ENCODE measurements around the gene PPP2R2C.

The PPP2R2C gene

DNA sequence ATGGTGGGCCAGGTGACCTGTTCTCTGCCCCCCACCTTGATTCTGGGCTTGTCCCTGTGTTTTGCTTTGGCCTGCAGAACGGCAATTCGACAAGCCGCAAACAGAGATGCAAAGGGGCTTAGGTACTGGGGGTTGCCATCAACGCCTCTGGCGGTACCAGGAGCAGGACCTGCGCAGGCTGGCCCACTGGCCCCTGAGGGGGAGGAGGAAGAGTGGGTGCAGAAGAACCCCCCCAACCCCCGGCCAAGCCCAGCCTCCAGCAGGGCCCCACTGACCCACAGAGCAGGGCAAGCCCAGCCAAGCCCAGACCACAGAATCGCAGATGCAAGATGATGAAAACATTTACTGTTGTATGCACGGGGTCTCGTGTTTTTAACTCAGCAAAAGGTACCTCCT lies 89.4 kb downstream of the PPP2R2C start:
- DNase-seq (ENCODE audit: low spot score), result no peak

DNA sequence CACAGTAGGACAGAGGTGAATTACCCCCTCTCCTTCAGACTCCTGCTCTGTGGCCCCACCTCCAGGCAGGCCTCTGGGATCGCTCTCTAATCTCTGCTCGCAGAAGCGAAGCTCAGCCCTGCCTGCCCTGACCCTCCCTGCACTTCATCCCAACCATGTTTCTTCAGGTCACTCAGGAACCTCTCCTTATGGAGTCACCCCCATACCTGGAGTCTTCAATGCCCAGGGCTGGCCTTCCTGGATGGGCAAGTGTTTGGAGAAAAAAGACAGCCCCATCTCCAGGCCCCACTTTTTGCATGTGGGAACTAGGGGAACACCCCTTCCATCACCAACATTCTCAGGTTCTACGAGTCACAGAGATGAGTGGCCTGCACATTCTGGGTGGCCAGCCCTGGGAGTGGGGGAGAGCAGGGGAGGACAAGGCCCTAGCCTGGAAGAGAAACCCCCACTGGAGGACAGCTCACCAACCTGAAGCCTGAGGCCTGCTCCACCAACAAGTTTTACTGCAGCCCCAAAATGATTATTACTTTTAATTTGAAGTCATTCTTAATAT lies 90.8 kb downstream of the PPP2R2C start:
- no peak for DNase-seq (ENCODE audit: low spot score)

DNA sequence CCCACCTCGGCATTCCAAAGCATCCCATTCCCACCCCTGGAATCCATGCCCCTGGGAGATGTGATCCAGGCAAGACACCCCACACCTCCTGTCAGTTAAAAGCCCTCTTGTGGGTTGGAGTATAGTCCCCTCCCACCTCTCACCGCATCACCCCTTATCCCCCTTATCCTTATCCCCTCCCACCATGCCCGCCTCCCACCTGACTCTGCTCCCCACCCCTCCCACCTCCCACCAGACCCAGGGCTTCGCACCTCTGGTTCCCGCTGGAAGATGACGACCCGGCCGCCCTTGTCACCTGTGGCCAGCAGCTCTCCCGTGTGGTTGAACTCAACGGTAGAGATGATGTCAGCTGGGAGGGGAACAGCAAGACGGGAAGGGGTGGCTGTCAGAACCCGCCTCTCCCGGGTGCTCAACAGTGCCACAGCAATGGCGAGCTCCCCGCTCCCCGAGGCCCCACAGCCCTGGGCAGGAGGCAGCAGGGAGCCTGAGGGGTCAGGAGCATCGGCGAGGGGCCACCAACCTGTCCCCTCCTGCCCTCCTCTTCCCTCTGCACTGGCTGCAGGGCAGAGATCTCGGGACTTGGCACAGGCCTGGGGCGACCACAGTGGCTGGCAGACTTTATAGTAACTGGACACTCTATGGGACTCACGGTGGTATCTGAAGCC lies 91.5 kb downstream of the PPP2R2C start:
- DNase-seq (ENCODE audit: low spot score), result no peak

- no peak for DNase-seq (ENCODE audit: low spot score)
These were observed 92.4 kb downstream of the PPP2R2C start for GRCh38 chr4:6379767-6380745.

DNA sequence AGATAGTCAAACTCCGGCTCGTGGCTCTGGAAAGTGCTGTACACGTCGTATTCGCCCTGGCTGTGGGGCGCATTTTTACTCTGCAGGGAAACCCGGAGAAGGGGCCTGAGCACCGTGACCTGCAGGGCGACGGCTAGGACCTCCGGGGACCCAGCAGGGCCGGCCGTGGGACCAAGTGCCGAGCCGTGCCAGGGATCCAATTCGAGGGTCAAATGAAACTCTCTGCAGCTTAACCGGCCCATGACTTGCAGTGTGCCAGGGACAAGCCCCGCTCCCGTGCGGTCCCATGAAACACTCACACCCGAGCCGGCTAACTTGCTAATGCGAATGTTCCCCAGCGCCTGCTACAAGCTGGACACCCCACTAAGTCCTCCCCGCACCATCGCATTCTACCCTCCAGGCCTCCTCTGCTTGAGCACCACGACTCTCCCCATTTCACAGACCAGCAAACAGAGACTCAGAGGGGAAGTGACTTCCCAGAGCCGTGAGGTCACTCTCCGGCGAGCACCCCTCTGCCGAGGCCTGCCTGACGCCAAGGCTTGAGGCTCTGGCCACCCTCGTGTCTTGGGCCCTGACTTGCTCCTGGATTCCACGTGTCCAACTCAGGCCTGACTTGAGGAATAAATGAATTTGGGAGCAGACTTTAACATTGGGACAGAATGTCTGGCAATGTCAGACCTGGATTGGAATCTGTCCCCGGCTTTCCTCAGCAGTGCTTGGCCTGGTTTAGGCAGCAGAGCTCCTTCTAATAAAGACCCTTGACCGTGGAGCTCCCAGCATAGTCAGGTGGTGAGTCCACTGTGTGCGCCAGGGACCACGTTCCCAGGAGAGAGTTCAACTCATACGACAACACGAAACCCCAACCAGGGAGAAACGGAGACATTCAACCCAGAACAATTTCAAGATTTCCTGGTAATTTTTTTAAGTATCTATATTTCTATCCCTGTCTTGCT lies 93.6 kb downstream of the PPP2R2C start:
- DNase-seq (ENCODE audit: low spot score), result no peak

DNA sequence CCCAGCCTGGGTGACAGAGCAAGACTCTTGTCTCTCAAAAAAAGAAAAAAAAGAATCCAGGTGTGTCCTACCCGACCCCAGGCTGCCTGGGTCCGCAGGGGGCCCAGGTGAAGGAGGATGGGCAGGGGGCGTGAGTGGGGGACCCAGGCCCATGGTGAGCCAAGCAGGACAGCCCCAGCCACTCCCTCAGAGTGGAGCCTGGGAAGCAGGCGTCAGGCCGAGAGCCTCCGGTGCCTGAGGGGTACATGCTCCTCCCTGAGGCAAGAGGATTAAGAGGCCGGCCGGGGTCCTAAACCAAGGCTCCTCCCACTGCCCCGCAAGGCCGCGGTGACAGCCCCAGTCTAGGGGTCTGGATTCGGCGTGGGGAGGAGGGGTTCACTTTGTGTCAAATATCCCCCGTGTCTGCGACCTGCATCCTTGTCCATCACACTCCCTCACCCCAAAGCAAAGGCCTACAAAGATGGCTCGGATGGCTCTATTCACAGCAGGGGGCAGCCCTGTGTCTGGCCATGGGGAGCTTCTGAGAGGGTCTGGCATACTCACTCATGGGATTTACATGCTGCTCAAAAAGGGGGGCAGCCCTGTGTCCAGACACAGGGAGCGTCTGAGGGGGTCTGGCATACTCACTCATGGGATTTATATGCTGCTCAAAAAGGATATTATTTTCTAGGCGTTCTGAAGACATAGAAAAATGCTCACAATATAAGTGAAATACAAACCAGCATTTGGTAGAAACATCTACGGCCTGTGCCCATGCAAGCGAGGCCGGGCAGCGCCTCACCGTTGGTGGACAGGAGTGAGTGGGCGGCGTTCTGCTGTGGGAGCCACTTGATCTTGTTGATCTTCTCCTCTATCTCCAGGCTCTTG lies 94.6 kb downstream of the PPP2R2C start:
- DNase-seq (ENCODE audit: low spot score), result no peak

GRCh38 chr4:6375620-6376295 lies 96.7 kb downstream of the PPP2R2C start:
- DNase-seq (ENCODE audit: low spot score), result no peak

DNA sequence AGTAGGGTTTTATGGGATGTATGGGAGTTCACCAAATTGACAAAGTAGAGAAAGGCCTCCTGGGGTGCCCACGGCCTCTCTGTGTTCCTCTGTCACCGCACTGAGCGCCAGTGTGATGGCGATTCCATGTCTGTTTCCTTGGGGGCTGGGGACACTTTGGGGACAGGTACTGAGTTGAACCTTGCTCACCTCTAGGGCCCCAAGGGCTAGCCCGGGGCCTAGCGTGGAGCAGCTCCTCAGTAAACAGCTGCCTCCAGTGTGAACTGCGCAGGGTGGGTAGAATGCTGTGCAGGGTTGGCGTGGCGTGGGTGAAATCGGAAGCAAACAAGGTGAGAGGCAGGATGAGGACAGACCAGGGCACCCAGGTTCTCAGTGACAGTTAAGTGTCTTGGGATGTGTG lies 97.8 kb downstream of the PPP2R2C start:
- DNase-seq (ENCODE audit: low spot score), result no peak

- no peak for DNase-seq (ENCODE audit: low spot score)
These were observed 98.6 kb downstream of the PPP2R2C start for GRCh38 chr4:6373541-6374410.

- peak; percentile 85 for DNase-seq (ENCODE audit: low spot score)
These were observed 99.5 kb downstream of the PPP2R2C start for GRCh38 chr4:6372649-6373525.

GRCh38 chr4:6371812-6372211 lies 100.6 kb downstream of the PPP2R2C start:
- DNase-seq (ENCODE audit: low spot score), result no peak

DNA sequence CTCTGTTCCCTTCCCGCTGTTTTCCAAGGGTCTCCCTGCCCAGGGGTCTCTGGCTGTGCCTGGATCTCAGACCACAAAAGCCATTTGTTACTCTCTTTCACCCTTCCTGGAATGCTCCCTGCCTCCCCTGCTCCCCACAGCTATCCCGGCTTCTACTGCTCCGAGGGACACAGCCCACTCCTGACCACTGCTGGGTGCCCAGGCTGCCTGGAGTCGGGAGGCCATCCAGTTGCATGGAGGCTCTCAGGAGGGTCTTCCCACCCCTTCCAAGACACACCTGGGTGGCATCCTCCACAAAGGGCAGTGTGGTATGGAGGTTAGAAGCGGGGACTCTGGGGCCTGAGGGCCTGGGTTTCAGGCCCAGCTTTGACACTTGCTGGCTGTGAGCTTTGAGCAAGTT lies 101.1 kb downstream of the PPP2R2C start:
- no peak for DNase-seq (ENCODE audit: low spot score)

GRCh38 chr4:6369924-6370645 lies 102.3 kb downstream of the PPP2R2C start:
- no peak for DNase-seq (ENCODE audit: low spot score)

DNA sequence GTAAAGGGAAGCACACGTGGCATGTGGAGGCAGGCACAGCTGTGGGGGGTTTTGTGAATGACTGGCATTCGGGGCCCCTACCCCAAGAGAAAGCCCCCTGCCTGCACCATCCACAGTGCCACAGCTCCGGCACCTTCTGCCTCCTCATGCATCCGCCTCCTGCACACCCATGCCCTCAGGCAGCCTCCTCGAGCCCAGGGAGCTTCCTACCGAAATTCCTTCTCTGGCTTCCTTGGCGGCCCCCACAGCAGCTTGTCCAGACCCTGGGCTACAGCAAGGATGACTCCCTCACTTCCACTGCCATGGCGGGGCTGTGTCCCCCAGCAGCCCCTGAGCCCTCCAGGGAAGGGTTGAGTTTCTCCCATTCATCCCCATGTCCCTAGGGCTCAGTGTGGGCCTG lies 102.9 kb downstream of the PPP2R2C start:
- DNase-seq (ENCODE audit: low spot score), result no peak

- DNase-seq (ENCODE audit: low spot score), result no peak
These were observed 103.4 kb downstream of the PPP2R2C start for GRCh38 chr4:6369035-6369434.

DNA sequence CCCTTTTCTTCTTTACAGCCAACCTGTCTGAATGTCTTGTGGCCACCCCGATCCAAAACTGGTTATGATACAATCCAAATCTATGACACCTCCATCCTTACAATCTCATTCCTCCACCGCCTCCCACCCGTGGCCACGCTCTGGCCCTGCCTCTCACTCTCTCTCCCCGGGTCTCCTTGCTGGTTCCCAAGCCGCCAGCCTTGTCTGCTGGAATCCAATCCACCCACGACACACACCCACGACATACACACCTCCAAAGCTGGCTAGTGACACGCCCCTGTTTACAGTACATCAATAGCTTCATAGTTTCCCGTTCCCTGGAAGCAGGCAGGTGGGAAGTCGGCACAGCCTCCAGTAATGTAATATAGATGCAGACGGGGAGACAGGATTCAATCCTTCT lies 103.8 kb downstream of the PPP2R2C start:
- no peak for DNase-seq (ENCODE audit: low spot score)

- no peak for DNase-seq (ENCODE audit: low spot score)
These were observed 104.3 kb downstream of the PPP2R2C start for GRCh38 chr4:6368096-6368495.

Measured in germinal center (tissue), 1 donor.